NCI-H510A treated with DMSO at 0.1 percent for 48 hours (cell line): ENCODE data around the gene RLN2.
"Not testable (repeated sequence)": the region's sequence is repeated elsewhere in the genome, so short reads cannot be mapped to it uniquely, and the experiment has no call there.

ENCODE experiments used
- DNase-seq: peaks from one replicate; lab custom pipeline; 2025; lab: John Stamatoyannopoulos, UW

The RLN2 gene

GRCh38 chr9:5303840-5304795 is at the start of gene RLN2:
TSS of gene RLN2 (minus strand) at chr9:5304716. CDS start at chr9:5304580, 136 bp downstream.
- DNase-seq: not testable (repeated sequence)

- no peak for DNase-seq
Measured at GRCh38 chr9:5354184-5354583, 49.7 kb upstream of the RLN2 start.

- DNase-seq: no peak
Measured at GRCh38 chr9:5352637-5353248, 48.2 kb upstream of the RLN2 start.

- not testable (repeated sequence) for DNase-seq
Measured at GRCh38 chr9:5338992-5339981, 34.8 kb upstream of the RLN2 start, which contains the start of gene RLN1. TSS of gene RLN1 (minus strand) at chr9:5339876. CDS start at chr9:5339746, 130 bp downstream.

GRCh38 chr9:5336688-5337087 is 32.2 kb upstream of the RLN2 start:
- no peak for DNase-seq

- not testable (repeated sequence) for DNase-seq
Measured at GRCh38 chr9:5331276-5331675, 26.8 kb upstream of the RLN2 start.

- DNase-seq: peak; percentile 59
Measured at GRCh38 chr9:5326893-5327548, 22.5 kb upstream of the RLN2 start.

- no peak for DNase-seq
Measured at GRCh38 chr9:5326187-5326586, 21.7 kb upstream of the RLN2 start.

- not testable (repeated sequence) for DNase-seq
Measured at GRCh38 chr9:5321601-5322000, 17.1 kb upstream of the RLN2 start.

- DNase-seq: no peak
Measured at GRCh38 chr9:5321058-5321457, 16.5 kb upstream of the RLN2 start.

- not testable (repeated sequence) for DNase-seq
Measured at GRCh38 chr9:5316406-5316805, 11.9 kb upstream of the RLN2 start.

GRCh38 chr9:5315187-5315923 is 10.8 kb upstream of the RLN2 start:
- no peak for DNase-seq

GRCh38 chr9:5310851-5311250 is 6.3 kb upstream of the RLN2 start:
- DNase-seq: no peak

GRCh38 chr9:5305741-5306140 is 1.2 kb upstream of the RLN2 start:
- no peak for DNase-seq

GRCh38 chr9:5301544-5301943 is 3.0 kb downstream of the RLN2 start:
- DNase-seq: no peak

GRCh38 chr9:5292141-5292540 is 12.4 kb downstream of the RLN2 start:
- DNase-seq: no peak

GRCh38 chr9:5288591-5288990 is 15.9 kb downstream of the RLN2 start:
- DNase-seq: no peak

- no peak for DNase-seq
Measured at GRCh38 chr9:5286262-5286661, 18.3 kb downstream of the RLN2 start.

GRCh38 chr9:5278486-5278885 is 26.0 kb downstream of the RLN2 start:
- no peak for DNase-seq

- no peak for DNase-seq
Measured at GRCh38 chr9:5274770-5275169, 29.7 kb downstream of the RLN2 start.
